ENCODE results near the gene KCNC4. TPM values are rescaled to one million over a fixed set of nuclear protein-coding genes. Genes with fewer than 3 reads are reported as not detected.

KCNC4 gene
- total and polyA plus RNA-seq, 8 donors: 1.1 to 16.5 (median 3.0) TPM

DNA sequence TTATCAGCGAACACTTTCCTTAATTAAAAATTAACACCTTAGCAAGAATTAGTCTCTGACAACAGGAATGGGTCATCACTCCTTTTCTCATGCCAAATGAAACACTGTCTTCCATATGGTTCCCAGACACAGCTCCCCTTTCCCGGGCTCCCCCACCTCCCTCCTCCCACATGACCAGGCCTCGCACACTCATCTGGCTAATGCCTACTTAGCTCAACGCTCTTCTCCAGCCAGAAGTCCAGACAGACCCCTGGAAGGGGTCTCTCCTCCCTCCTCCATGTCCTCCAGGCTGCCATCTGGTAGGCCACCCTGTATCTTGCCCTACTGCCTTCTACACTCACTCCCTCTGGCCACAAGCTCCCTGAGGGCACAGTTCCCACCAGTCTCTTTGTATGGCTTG is 39.9 kb downstream of the KCNC4 start:
- H3K4me1 ChIP-seq: no peaks in the 10 kb centered on the region
- no peak overlapping the region for H3K4me3 ChIP-seq
- no peaks in the 10 kb centered on the region for H3K27me3 ChIP-seq
- no peak for TF ChIP-seq POLR2A (IDR thresholded peaks at IDR 0.05)
- TF ChIP-seq EP300 (IDR thresholded peaks at IDR 0.05): no peak
- TF ChIP-seq, protein P1, sequence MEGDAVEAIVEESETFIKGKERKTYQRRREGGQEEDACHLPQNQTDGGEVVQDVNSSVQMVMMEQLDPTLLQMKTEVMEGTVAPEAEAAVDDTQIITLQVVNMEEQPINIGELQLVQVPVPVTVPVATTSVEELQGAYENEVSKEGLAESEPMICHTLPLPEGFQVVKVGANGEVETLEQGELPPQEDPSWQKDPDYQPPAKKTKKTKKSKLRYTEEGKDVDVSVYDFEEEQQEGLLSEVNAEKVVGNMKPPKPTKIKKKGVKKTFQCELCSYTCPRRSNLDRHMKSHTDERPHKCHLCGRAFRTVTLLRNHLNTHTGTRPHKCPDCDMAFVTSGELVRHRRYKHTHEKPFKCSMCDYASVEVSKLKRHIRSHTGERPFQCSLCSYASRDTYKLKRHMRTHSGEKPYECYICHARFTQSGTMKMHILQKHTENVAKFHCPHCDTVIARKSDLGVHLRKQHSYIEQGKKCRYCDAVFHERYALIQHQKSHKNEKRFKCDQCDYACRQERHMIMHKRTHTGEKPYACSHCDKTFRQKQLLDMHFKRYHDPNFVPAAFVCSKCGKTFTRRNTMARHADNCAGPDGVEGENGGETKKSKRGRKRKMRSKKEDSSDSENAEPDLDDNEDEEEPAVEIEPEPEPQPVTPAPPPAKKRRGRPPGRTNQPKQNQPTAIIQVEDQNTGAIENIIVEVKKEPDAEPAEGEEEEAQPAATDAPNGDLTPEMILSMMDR (IDR thresholded peaks at IDR 0.05): no peak
- TF ChIP-seq POLR2AphosphoS5 (IDR thresholded peaks at IDR 0.05): no peak
- no peaks in the 10 kb centered on the region for H3K36me3 ChIP-seq
- no peak overlapping the region for H3K27ac ChIP-seq
- WGBS, 5 donors: 83 to 92% (median 85%) methylated on average over 4 of the region's 4 CpGs
- DNase-seq: no peak
- H3K9me3 ChIP-seq: no peaks in the 10 kb centered on the region
- intact Hi-C loops (cut with DNase I; ENCODE audit: low total_unique reads): no loop called here

DNA sequence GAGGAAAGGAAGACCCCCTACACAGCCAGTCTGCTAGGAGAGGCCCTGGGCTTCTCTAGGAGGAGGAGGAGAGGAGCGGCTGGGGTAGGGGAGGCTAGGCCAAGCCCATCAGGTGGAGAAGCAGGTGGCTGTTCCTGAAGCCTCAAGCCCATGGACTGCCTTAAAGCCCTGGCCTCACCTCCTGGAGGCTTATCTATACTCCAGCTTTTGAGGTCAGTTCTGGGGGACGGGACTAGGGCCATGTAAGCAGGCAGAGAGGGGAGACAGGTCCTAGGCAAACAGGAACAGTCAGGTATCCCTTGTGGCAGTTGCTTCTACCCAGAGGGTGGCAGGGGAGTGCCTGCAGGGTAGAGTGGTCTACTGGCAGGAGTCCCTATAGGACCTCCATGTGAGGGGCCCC is 40.6 kb downstream of the KCNC4 start:
- WGBS, 5 donors: 70 to 97% (median 88%) methylated on average over 2 of the region's 2 CpGs
- Histone ChIP-seq H3K27ac (no peak overlapping the region), H3K4me1 (no peaks in the 10 kb centered on the region), H3K9me3 (no peaks in the 10 kb centered on the region), H3K36me3 (no peaks in the 10 kb centered on the region), H3K27me3 (no peaks in the 10 kb centered on the region), H3K4me3 (no peak overlapping the region)
- intact Hi-C loops (cut with DNase I; ENCODE audit: low total_unique reads): no loop called here
- DNase-seq: no peak
- TF ChIP-seq, protein P1 (IDR thresholded peaks at IDR 0.05): no peak
- TF ChIP-seq POLR2A (IDR thresholded peaks at IDR 0.05) (no peak), EP300 (IDR thresholded peaks at IDR 0.05) (no peak), POLR2AphosphoS5 (IDR thresholded peaks at IDR 0.05) (no peak)

DNA sequence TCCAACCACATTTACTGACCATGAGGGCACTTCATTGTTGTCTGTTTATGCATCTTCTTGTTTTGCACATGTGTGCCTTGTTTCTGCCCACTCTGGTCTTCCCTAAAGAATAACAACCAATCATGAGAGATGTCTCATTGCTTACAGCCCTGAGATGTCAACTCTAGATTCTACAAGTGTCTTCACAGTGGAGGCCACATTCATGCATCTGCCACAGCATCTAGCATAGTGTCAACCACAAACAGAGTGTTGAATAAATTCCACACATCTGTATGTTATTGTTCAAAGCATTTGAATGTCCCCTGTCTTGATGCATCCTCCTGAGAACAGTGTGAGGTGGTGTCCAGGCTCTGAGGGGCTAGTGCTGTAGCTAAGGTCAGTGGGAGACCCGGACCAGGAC is 43.1 kb downstream of the KCNC4 start:
- 86 to 100% (median 91%) methylated on average over 1 of the region's 1 CpG for WGBS, 5 donors
- Histone ChIP-seq H3K4me3 (no peak overlapping the region), H3K36me3 (no peaks in the 10 kb centered on the region), H3K27ac (no peak overlapping the region), H3K27me3 (no peaks in the 10 kb centered on the region), H3K9me3 (no peaks in the 10 kb centered on the region), H3K4me1 (no peaks in the 10 kb centered on the region)
- TF ChIP-seq EP300 (IDR thresholded peaks at IDR 0.05) (no peak), POLR2AphosphoS5 (IDR thresholded peaks at IDR 0.05) (no peak), POLR2A (IDR thresholded peaks at IDR 0.05) (no peak)
- TF ChIP-seq, protein P1 (IDR thresholded peaks at IDR 0.05): no peak
- intact Hi-C loops (cut with DNase I; ENCODE audit: low total_unique reads): no loop called here
- DNase-seq: no peak

DNA sequence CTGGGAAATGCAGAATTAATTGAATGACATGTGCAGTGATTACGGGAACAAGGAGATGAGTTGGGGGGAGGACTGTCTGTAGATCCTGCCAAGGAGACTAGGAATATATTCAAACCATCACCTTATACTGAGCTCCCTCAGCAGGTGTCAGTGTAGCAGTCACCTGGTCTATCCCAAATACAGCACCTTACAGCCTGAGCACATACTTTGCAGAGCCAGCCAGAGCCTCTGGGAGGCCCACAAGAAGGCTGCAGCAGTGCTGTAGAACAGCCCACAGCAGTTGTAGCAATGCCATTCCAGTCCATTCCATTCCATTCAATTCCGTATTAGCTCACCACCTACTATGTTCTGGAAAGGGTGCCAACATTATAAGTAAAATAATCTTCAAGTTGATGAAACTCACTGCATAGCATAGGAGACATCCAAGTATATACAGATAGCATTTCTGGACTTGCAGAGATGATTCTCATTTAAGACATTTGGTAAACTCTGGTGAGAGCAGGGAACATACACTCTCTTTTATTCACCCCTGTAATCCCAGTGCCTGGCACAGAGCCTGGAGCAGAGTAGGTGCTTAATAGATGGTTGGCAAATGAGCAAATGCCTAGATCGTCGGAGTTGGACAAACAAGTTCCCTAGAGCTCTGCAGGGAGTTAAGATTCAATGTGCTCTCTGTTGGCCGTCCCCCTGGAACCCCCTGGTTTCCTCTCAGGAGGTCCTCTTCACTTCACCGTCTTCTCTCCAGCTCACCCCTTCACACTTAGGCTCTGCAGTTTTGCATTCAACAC is 44.7 kb downstream of the KCNC4 start:
- no peaks in the 10 kb centered on the region for H3K36me3 ChIP-seq
- 64 to 70% (median 67%) methylated on average over 6 of the region's 6 CpGs for WGBS, 5 donors
- H3K4me1 ChIP-seq: no peaks in the 10 kb centered on the region
- TF ChIP-seq, protein P1 (IDR thresholded peaks at IDR 0.05): no peak
- TF ChIP-seq EP300 (IDR thresholded peaks at IDR 0.05) (no peak), POLR2A (IDR thresholded peaks at IDR 0.05) (no peak), POLR2AphosphoS5 (IDR thresholded peaks at IDR 0.05) (no peak)
- no peak for DNase-seq
- peaks cover 0 to 5% (median 0%) of the 10 kb centered on the region in 3 donors for H3K27me3 ChIP-seq
- H3K27ac ChIP-seq: no peak overlapping the region
- H3K4me3 ChIP-seq: no peak overlapping the region
- intact Hi-C loops (cut with DNase I; ENCODE audit: low total_unique reads): no loop called here
- no peaks in the 10 kb centered on the region for H3K9me3 ChIP-seq

Measured in stomach (tissue), 9 donors.